DOHH2 (cell line): Measurements from ENCODE around the gene PAX2.

ENCODE experiments used
- CTCF ChIP-seq: fragments of 200-600 bp; sonication (generic); IDR thresholded peaks from one replicate; pipeline ENCODE4 v1.5.1; 2014; ENCODE audit warnings: antibody characterized with exemption, mild to moderate bottlenecking, low read depth, low read length; ENCODE audit not compliant: poor library complexity, severe bottlenecking
- EZH2phosphoT487 ChIP-seq: fragments of 200-600 bp; sonication (generic); IDR thresholded peaks from 2 replicates; pipeline ENCODE4 v1.6.1; 2017; ENCODE audit warnings: borderline replicate concordance, mild to moderate bottlenecking, antibody characterized with exemption, low read length, moderate library complexity, mixed read lengths

- TF ChIP-seq CTCF (no peak), EZH2phosphoT487 (no peak)
Observed at GRCh38 chr10:100725869-100726426, 19.4 kb upstream of the PAX2 start.
